Fibroblast of lung (primary cell): ENCODE data around the gene ZNF516. TPM values are rescaled to one million over a fixed set of nuclear protein-coding genes. Genes with fewer than 3 reads are reported as not detected.

ENCODE experiments used
- DNase-seq, 2 donors: peaks; one replicate each; pipeline versions ENCODE4 v3.0.0 to v3.0.0-alpha.2; 2010; ENCODE audit warnings: low read depth in 2 of 2
- H2AFZ ChIP-seq: 2 replicates; pipeline ENCODE4 v1.5.1; 2012; ENCODE audit warnings: low read length, control low read depth, inconsistent platforms
- H3K27ac ChIP-seq: 2 replicates; pipeline ENCODE4 v1.5.1; 2011; ENCODE audit warnings: low read length, control low read depth; ENCODE audit not compliant: insufficient read depth
- H3K27me3 ChIP-seq: 2 replicates; pipeline ENCODE4 v1.5.1; 2011; ENCODE audit warnings: mild to moderate bottlenecking, low read length; ENCODE audit not compliant: control insufficient read depth, insufficient read depth
- H3K36me3 ChIP-seq: 2 replicates; pipeline ENCODE4 v1.5.1; 2011; ENCODE audit warnings: low read length; ENCODE audit not compliant: control insufficient read depth, insufficient read depth
- H3K4me1 ChIP-seq: 2 replicates; pipeline ENCODE4 v1.5.1; 2011; ENCODE audit warnings: low read length; ENCODE audit not compliant: control insufficient read depth, insufficient read depth; ENCODE audit errors: extremely low read depth
- H3K4me2 ChIP-seq: 2 replicates; pipeline ENCODE4 v1.5.1; 2011; ENCODE audit warnings: low read length, control low read depth; ENCODE audit not compliant: insufficient read depth; ENCODE audit errors: extremely low read depth
- H3K4me3 ChIP-seq, 4 experiments: fragments of 200-600 bp in 1 of 4; sonication (generic) in 1 of 4; replicated peaks in 1 of 4; 2 replicates each; pipeline ENCODE4 v1.5.1; 2011 to 2016; ENCODE audit warnings: low read length in 4 of 4, low read depth in 3 of 4, mild to moderate bottlenecking in 3 of 4, control low read depth in 2 of 4, inconsistent platforms in 1 of 4, mixed read lengths in 1 of 4; ENCODE audit not compliant: insufficient read depth in 1 of 4; ENCODE audit errors: control extremely low read depth in 1 of 4
- H3K79me2 ChIP-seq: 2 replicates; pipeline ENCODE4 v1.5.1; 2012; ENCODE audit warnings: mild to moderate bottlenecking, low read length, inconsistent platforms; ENCODE audit not compliant: control insufficient read depth, insufficient read depth
- H3K9ac ChIP-seq: 2 replicates; pipeline ENCODE4 v1.5.1; 2011; ENCODE audit warnings: mild to moderate bottlenecking, low read length, control low read depth; ENCODE audit not compliant: insufficient read depth
- H3K9me3 ChIP-seq: 2 replicates; pipeline ENCODE4 v1.5.1; 2012; ENCODE audit warnings: low read depth, low read length; ENCODE audit not compliant: control insufficient read depth, insufficient read depth
- H4K20me1 ChIP-seq: 2 replicates; pipeline ENCODE4 v1.5.1; 2011; ENCODE audit warnings: low read length; ENCODE audit not compliant: control insufficient read depth, insufficient read depth; ENCODE audit errors: extremely low read depth
- CTCF ChIP-seq, 2 donors: IDR thresholded peaks in 1 of 2; conservative IDR thresholded peaks in 1 of 2; 1 replicate in 1 of 2; 2 replicates in 1 of 2; pipeline ENCODE4 v1.5.1; 2011 to 2012; ENCODE audit warnings: low read length in 2 of 2, control low read depth in 1 of 2, inconsistent platforms in 1 of 2, low read depth in 1 of 2, mild to moderate bottlenecking in 1 of 2
- EZH2 ChIP-seq: IDR thresholded peaks from 2 replicates; pipeline ENCODE4 v1.5.1; 2012; ENCODE audit warnings: low read length, control low read depth, mild to moderate bottlenecking; ENCODE audit errors: missing control alignments
- polyA plus RNA-seq, 2 donors: library from polyadenylated mRNA; depleted of rRNA in 1 of 2; stranded (reverse) in 1 of 2; unstranded in 1 of 2; fragments of >200 nt; gene quantifications; 2 replicates each; pipeline ENCODE4 v1.2.1, GENCODE V29; 2011 to 2012; ENCODE audit warnings: missing spikeins in 1 of 2
- total RNA-seq: library from RNA; depleted of rRNA; stranded (reverse); fragments of >200 nt; gene quantifications from 2 replicates; pipeline ENCODE4 v1.2.1, GENCODE V29; 2014

Gene ZNF516
- total and polyA plus RNA-seq, 2 donors (not counting 1 experiment from before 2014, with no cell fraction given) = 7.9 to 32.7 TPM

GRCh38 chr18:76419811-76420210 lies 75.2 kb downstream of the ZNF516 start:
- Histone ChIP-seq H2AFZ (no peak overlapping the region), H3K79me2 (peaks cover 28% of the 10 kb centered on the region), H4K20me1 (no peaks in the 10 kb centered on the region), H3K9me3 (no peaks in the 10 kb centered on the region), H3K4me3 (no peak overlapping the region), H3K36me3 (no peaks in the 10 kb centered on the region), H3K4me2 (no peak overlapping the region), H3K4me1 (no peaks in the 10 kb centered on the region), H3K9ac (no peak overlapping the region), H3K27me3 (no peaks in the 10 kb centered on the region), H3K27ac (no peak overlapping the region)
- TF ChIP-seq EZH2 = no peak
- no peak for TF ChIP-seq CTCF (conservative IDR thresholded peaks at IDR 0.05 in 1 of 2, IDR thresholded peaks at IDR 0.05 in 1 of 2; ENCODE audit: low read depth in 1 of 2, low read length in 2 of 2)
- no peak for DNase-seq

- H3K27me3 ChIP-seq = no peaks in the 10 kb centered on the region
- peak; percentile 68 to 89 for DNase-seq
- no peak overlapping the region for H2AFZ ChIP-seq
Observed at GRCh38 chr18:76416911-76417310, 78.1 kb downstream of the ZNF516 start.

GRCh38 chr18:76414936-76415621 lies 80.0 kb downstream of the ZNF516 start:
- peaks cover 4% of the 10 kb centered on the region for H3K4me1 ChIP-seq
- H3K9me3 ChIP-seq = no peaks in the 10 kb centered on the region
- H3K4me2 ChIP-seq = no peak overlapping the region
- no peak overlapping the region for H2AFZ ChIP-seq
- H3K9ac ChIP-seq = no peak overlapping the region
- TF ChIP-seq EZH2 = no peak
- no peak for DNase-seq
- H3K36me3 ChIP-seq = no peaks in the 10 kb centered on the region
- no peak overlapping the region for H3K27ac ChIP-seq
- peaks cover 32% of the 10 kb centered on the region for H3K79me2 ChIP-seq
- H4K20me1 ChIP-seq = no peaks in the 10 kb centered on the region
- H3K27me3 ChIP-seq = no peaks in the 10 kb centered on the region
- H3K4me3 ChIP-seq = no peak overlapping the region

More at GRCh38 chr18:76416911-76417310, 78.1 kb downstream of the ZNF516 start:
- no peak overlapping the region for H3K9ac ChIP-seq
- H3K9me3 ChIP-seq = no peaks in the 10 kb centered on the region
- no peaks in the 10 kb centered on the region for H3K36me3 ChIP-seq
- no peaks in the 10 kb centered on the region for H4K20me1 ChIP-seq
- no peak overlapping the region for H3K27ac ChIP-seq
- peak overlapping the region; percentile 69 for H3K4me2 ChIP-seq
- peaks cover 4% of the 10 kb centered on the region for H3K4me1 ChIP-seq
- TF ChIP-seq CTCF (conservative IDR thresholded peaks at IDR 0.05 in 1 of 2, IDR thresholded peaks at IDR 0.05 in 1 of 2; ENCODE audit: low read depth in 1 of 2, low read length in 2 of 2) (no peak), EZH2 (no peak)
- peaks cover 32% of the 10 kb centered on the region for H3K79me2 ChIP-seq
- H3K4me3 ChIP-seq = peak overlapping the region in 3 of 4 experiments; percentile 18 to 47 (median 41)
